A673 (cell line): ENCODE measurements around the gene PGC. TPM values are rescaled to one million over a fixed set of nuclear protein-coding genes. Genes with fewer than 3 reads are reported as not detected.

Experiments
- BruUV-seq: library from RNA; stranded (reverse); fragments of 400-500 nt; replicated peaks from 2 replicates; lab custom pipeline; 2021; lab: Mats Ljungman, UMichigan
- CTCF ChIA-PET: fragments of 300-600 bp; sonication (Branson Sonifier 250); formaldehyde crosslinking; loops from one replicate; lab custom pipeline; 2022; ENCODE audit warnings: antibody characterized with exemption; lab: Charles Lee
- POLR2A ChIA-PET: fragments of 300-600 bp; sonication (Branson Sonifier 250); formaldehyde crosslinking; loops from one replicate; lab custom pipeline; 2022; ENCODE audit warnings: antibody characterized with exemption; ENCODE audit not compliant: low non-redundant PET; lab: Charles Lee
- DNase-seq: peaks from one replicate; pipeline ENCODE4 v3.0.0-alpha.2; 2015; ENCODE audit warnings: low spot score
- H3K27ac ChIP-seq: fragments of 200-600 bp; sonication (generic); 2 replicates; pipeline ENCODE4 v1.5.1; 2016; ENCODE audit warnings: mixed run types, low read depth, mild to moderate bottlenecking, mixed read lengths, antibody characterized with exemption, low read length; ENCODE audit not compliant: poor library complexity, severe bottlenecking
- H3K27me3 ChIP-seq: fragments of 200-600 bp; sonication (generic); replicated peaks from 2 replicates; pipeline ENCODE4 v1.6.1; 2017; ENCODE audit warnings: mixed run types, low read depth, mild to moderate bottlenecking, mixed read lengths, antibody characterized with exemption, low read length; ENCODE audit not compliant: insufficient read depth, poor library complexity
- H3K36me3 ChIP-seq: fragments of 200-600 bp; sonication (generic); 2 replicates; pipeline ENCODE4 v1.6.1; 2016; ENCODE audit warnings: mixed run types, mild to moderate bottlenecking, mixed read lengths, antibody characterized with exemption, low read length; ENCODE audit not compliant: insufficient read depth, poor library complexity, severe bottlenecking
- H3K4me1 ChIP-seq: fragments of 200-600 bp; sonication (generic); 2 replicates; pipeline ENCODE4 v1.6.1; 2017; ENCODE audit warnings: mixed run types, mild to moderate bottlenecking, mixed read lengths, antibody characterized with exemption, low read length; ENCODE audit not compliant: insufficient read depth, poor library complexity, severe bottlenecking
- H3K4me3 ChIP-seq: fragments of 200-600 bp; sonication (generic); 2 replicates; pipeline ENCODE4 v1.5.1; 2016; ENCODE audit warnings: low read depth, mixed run types, mild to moderate bottlenecking, mixed read lengths, low read length; ENCODE audit not compliant: poor library complexity, severe bottlenecking
- H3K9me3 ChIP-seq: fragments of 200-600 bp; sonication (generic); 2 replicates; pipeline ENCODE4 v1.6.1; 2016; ENCODE audit warnings: mixed run types, low read depth, mild to moderate bottlenecking, mixed read lengths, antibody characterized with exemption, low read length; ENCODE audit not compliant: poor library complexity, severe bottlenecking
- EZH2 ChIP-seq: fragments of 200-600 bp; sonication (generic); IDR thresholded peaks from 2 replicates; pipeline ENCODE4 v1.6.1; 2017; ENCODE audit warnings: borderline replicate concordance, low read depth, mild to moderate bottlenecking, mixed read lengths, antibody characterized with exemption, low read length; ENCODE audit not compliant: poor library complexity, severe bottlenecking
- intact Hi-C: fragments of 100-400 bp; cut with micrococcal nuclease; formaldehyde crosslinking; loops from one replicate; pipeline ENCODE4 v1.10.0; 2022; ENCODE audit not compliant: unreplicated experiment
- total RNA-seq: library from RNA; stranded (reverse); gene quantifications from 2 replicates; pipeline ENCODE4 v1.2.3, GENCODE V29; 2021
- TF ChIP-seq, protein P1 (sequence below): fragments of 300-800, 200-600 bp; sonication (generic); conservative IDR thresholded peaks from 2 replicates; pipeline ENCODE4 v1.5.1; 2017; ENCODE audit warnings: low read depth, mild to moderate bottlenecking, antibody characterized with exemption, low read length, moderate library complexity, mixed read lengths

PGC gene
- total RNA-seq, 1 experiment from 2014 or later, result not detected

DNA sequence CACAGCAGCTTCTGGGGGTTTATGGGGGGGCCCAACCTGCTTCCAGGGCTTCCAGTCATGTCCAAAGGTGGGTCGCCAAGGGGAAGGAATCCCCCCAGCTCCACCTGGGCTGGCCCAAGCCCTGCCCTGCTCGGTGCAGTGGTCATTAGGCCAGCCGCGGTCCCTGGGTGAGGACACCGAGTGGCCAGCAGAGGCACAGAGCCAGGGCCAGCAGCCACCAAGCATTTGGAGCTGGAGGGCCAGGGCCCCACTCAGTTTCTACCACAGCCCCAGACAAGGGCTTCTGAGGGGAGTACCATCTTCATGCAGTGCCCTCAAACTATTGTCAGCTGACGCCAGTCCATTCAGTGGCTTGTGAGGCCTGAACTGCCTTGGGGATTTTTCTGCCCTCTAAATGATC, 51.4 kb downstream of the PGC start:
- intact Hi-C loops, result no loop called here
- H3K36me3 ChIP-seq, result no peaks in the 10 kb centered on the region
- no TSS peak for BruUV-seq
- no peaks in the 10 kb centered on the region for H3K9me3 ChIP-seq
- no peak for DNase-seq
- no peaks in the 10 kb centered on the region for H3K27me3 ChIP-seq
- POLR2A ChIA-PET, result no interaction called here
- peaks cover 17% of the 10 kb centered on the region for H3K4me1 ChIP-seq
- no peak overlapping the region for H3K4me3 ChIP-seq
- CTCF ChIA-PET, result interaction anchor here (0.6 kb wide), 1 partner anchor 228 kb away, joined by 4 read pairs; no protein-coding TSS in a partner anchor
- TF ChIP-seq, protein P1, sequence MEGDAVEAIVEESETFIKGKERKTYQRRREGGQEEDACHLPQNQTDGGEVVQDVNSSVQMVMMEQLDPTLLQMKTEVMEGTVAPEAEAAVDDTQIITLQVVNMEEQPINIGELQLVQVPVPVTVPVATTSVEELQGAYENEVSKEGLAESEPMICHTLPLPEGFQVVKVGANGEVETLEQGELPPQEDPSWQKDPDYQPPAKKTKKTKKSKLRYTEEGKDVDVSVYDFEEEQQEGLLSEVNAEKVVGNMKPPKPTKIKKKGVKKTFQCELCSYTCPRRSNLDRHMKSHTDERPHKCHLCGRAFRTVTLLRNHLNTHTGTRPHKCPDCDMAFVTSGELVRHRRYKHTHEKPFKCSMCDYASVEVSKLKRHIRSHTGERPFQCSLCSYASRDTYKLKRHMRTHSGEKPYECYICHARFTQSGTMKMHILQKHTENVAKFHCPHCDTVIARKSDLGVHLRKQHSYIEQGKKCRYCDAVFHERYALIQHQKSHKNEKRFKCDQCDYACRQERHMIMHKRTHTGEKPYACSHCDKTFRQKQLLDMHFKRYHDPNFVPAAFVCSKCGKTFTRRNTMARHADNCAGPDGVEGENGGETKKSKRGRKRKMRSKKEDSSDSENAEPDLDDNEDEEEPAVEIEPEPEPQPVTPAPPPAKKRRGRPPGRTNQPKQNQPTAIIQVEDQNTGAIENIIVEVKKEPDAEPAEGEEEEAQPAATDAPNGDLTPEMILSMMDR, result no peak
- H3K27ac ChIP-seq, result no peak overlapping the region

DNA sequence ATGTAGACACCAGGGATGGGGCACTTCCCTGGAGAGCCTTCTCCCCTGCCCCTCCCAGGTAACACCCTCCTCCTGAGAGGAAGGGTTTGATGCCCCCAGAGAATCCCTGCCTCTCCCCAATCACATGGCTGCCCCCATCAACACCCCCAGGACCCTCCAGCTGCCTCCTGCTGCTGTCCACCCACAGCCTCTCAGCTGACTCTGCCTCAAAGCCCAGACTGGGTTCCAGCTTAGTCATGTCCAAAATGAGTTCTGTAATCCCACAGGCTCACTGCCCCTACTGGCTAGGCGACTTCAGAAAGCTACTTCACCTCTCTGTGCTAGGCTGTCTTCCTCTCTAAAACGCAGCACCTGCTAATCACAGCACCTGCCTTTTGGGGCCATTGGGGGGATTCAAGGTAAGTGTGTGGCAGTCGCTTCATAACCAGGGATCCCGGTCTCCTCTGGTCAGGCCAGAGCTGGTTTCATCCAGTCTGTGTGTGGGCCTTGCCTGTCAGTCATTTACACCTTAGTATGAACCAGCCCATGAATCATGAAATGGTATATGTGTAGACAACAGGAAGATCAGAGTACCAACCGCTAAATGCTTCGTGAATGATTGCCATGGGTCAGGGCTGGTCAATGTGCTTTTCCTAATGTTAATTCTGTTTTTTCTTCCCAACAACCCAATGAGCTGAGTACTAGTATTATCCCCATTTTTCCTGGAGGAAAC, 52.2 kb downstream of the PGC start:
- no peak for DNase-seq
- CTCF ChIA-PET, result interaction anchor here (1.6 kb wide), 1 partner anchor 11 kb away, joined by 3 read pairs; no protein-coding TSS in a partner anchor
- no peaks in the 10 kb centered on the region for H3K36me3 ChIP-seq
- TF ChIP-seq EZH2, result no peak
- TF ChIP-seq, protein P1, result no peak
- H3K9me3 ChIP-seq, result no peaks in the 10 kb centered on the region
- peaks cover 17% of the 10 kb centered on the region for H3K4me1 ChIP-seq
- no peak overlapping the region for H3K4me3 ChIP-seq
- POLR2A ChIA-PET, result no interaction called here
- intact Hi-C loops, result no loop called here
- H3K27me3 ChIP-seq, result no peaks in the 10 kb centered on the region
- H3K27ac ChIP-seq, result no peak overlapping the region
- no TSS peak for BruUV-seq

DNA sequence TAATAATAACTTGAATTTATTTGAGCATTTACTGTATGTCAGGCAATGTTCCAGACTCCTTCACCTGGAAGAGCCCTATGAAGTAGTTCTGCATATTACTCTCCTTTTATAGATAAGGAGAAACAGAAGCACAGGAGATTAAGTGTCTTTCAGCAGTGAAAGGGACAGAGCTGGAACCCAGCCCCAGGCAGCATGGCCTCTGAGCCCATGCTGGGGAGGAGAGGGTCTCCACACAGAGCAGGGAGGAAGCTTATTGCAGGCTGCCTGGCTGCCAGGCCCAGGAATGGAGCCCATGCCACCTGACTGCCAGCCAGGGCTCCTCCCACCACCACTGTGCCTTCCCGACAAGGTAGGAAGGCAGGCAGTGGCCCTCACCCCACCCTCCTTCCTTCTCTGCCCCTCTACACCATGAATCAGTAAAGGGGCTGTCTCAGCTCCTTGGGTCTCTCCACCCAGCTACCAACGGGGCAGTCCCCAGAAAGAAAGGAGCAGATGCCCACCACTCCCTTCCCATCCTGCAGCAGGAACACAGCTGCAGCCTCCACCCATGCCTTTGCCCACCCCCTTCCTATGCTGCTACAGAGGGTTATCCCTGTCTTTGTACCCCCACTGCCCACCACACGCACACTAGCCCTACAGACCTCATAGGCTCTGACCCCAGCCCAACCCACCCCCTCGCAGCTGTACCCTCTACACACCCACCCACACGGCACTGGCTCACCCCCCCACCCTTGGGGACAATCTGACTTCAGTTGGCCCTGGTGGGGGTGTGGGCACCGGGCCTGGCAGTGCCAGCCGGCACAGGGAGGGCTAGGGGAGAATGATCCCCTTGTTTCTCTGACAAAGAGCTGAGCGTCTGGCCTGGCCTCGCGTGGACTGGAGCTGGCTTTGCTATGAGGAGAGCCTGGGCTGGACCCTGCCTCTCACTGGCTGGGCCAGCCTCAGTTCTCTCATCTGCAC, 53.6 kb downstream of the PGC start:
- DNase-seq, result no peak
- POLR2A ChIA-PET, result no interaction called here
- H3K4me1 ChIP-seq, result peaks cover 17% of the 10 kb centered on the region
- intact Hi-C loops, result no loop called here
- H3K36me3 ChIP-seq, result no peaks in the 10 kb centered on the region
- H3K9me3 ChIP-seq, result no peaks in the 10 kb centered on the region
- TF ChIP-seq, protein P1, result no peak
- no peak for TF ChIP-seq EZH2
- no peak overlapping the region for H3K27ac ChIP-seq
- BruUV-seq, result no TSS peak
- CTCF ChIA-PET, result interaction anchor here (1.6 kb wide), 1 partner anchor 10 kb away, joined by 3 read pairs; no protein-coding TSS in a partner anchor
- no peaks in the 10 kb centered on the region for H3K27me3 ChIP-seq
- H3K4me3 ChIP-seq, result no peak overlapping the region
